Aorta (tissue), 5 donors: Measurements from ENCODE around the gene ARPC5. TPM values are rescaled to one million over a fixed set of nuclear protein-coding genes. Genes with fewer than 3 reads are reported as not detected.
"Not testable (repeated sequence)": the region's sequence is repeated elsewhere in the genome, so short reads cannot be mapped to it uniquely, and the experiment has no call there.

Source experiments
- ATAC-seq: fragments of 200-7000 bp; cut with Tn5 transposase; one replicate; pipeline ENCODE4 v1.9.1; 2022; ENCODE audit warnings: moderate library complexity; ENCODE audit not compliant: low FRiP score
- DNase-seq, 2 donors: peaks; one replicate each; pipeline ENCODE4 v3.0.0-alpha.2; 2020
- H3K27ac ChIP-seq, 2 donors: one replicate each; pipeline ENCODE4 v1.5.1; 2013; ENCODE audit warnings: low read length in 2 of 2, mild to moderate bottlenecking in 2 of 2, moderate library complexity in 2 of 2, control low read depth in 1 of 2, inconsistent platforms in 1 of 2, low read depth in 1 of 2
- H3K27me3 ChIP-seq, 2 donors: one replicate each; pipeline ENCODE4 v1.6.1; 2013; ENCODE audit warnings: control low read depth in 1 of 2, low read length in 1 of 2, mild to moderate bottlenecking in 1 of 2, moderate library complexity in 1 of 2; ENCODE audit not compliant: insufficient read depth in 2 of 2, control insufficient read depth in 1 of 2
- H3K36me3 ChIP-seq, 2 donors: one replicate each; pipeline ENCODE4 v1.6.1; 2013; ENCODE audit warnings: control low read depth in 1 of 2, low read length in 1 of 2, mild to moderate bottlenecking in 1 of 2; ENCODE audit not compliant: insufficient read depth in 2 of 2, control insufficient read depth in 1 of 2
- H3K4me1 ChIP-seq, 2 donors: one replicate each; pipeline ENCODE4 v1.6.1; 2013; ENCODE audit warnings: low read length in 2 of 2, control low read depth in 1 of 2, mild to moderate bottlenecking in 1 of 2, moderate library complexity in 1 of 2; ENCODE audit not compliant: insufficient read depth in 2 of 2, control insufficient read depth in 1 of 2
- H3K4me3 ChIP-seq, 2 donors: one replicate each; pipeline ENCODE4 v1.5.1; 2013; ENCODE audit warnings: low read length in 2 of 2, control low read depth in 1 of 2, mild to moderate bottlenecking in 1 of 2
- H3K9me3 ChIP-seq: one replicate; pipeline ENCODE4 v1.6.1; 2013; ENCODE audit warnings: mild to moderate bottlenecking, low read length; ENCODE audit not compliant: control insufficient read depth
- WGBS, 2 donors: extraction: QIAGEN DNeasy Blood & Tissue Kit; methylation state at CpG; one replicate each; pipeline ENCODE4 v1.1.7; 2013; 5-methylcytosine and 5-hydroxymethylcytosine counted together
- intact Hi-C, 2 donors: fragments of 100-400 bp; cut with DNase I; formaldehyde crosslinking; loops; one replicate each; pipeline versions ENCODE4 v1.14.2 to v1.15.0; 2022
- polyA plus RNA-seq, 2 donors: library from polyadenylated mRNA; stranded (reverse); fragments of 200-250 nt; gene quantifications; one replicate each; pipeline ENCODE4 v1.2.3, GENCODE V29; 2013
- total RNA-seq, 2 donors: library from RNA; stranded (reverse); fragmentation: NEBNext Ultra II Directional; extraction: Animal tissue kit (Norgen Biotek cat#: 25700); gene quantifications; one replicate each; pipeline ENCODE4 v1.2.1, GENCODE V29; 2021
- donor health status: healthy with polysubstance abuse.
- donor health status: Bipolar disorder and iron deficiency.
- donor health status: DM: no; HTN: no; CAD: no.
- donor health status: DM: no; HTN: no; CAD: no.
- donor health status: DM: yes; HTN: yes; CAD: no.

Gene ARPC5
- total and polyA plus RNA-seq, 4 donors = 90.6 to 162 (median 123) TPM

GRCh38 chr1:183628537-183628936 is 7.0 kb downstream of the ARPC5 start:
- H3K4me1 ChIP-seq = peaks cover 2 to 6% of the 10 kb centered on the region in 2 donors
- intact Hi-C loops = loop anchor here in 1 of 2 donors (5.0 kb wide), 1 partner anchor 601 kb away; no protein-coding TSS in a partner anchor

GRCh38 chr1:183626236-183626635 is 9.3 kb downstream of the ARPC5 start:
- WGBS, 2 donors = 3 to 5% methylated on average over 3 of the region's 3 CpGs
- intact Hi-C loops = loop anchor here in 1 of 2 donors (2.0 to 5.0 kb wide), 2 partner anchors 153 to 599 kb away; partner anchors contain the start of gene SMG7
- H3K36me3 ChIP-seq = not testable (repeated sequence)

More at GRCh38 chr1:183628537-183628936, 7.0 kb downstream of the ARPC5 start:
- Histone ChIP-seq H3K9me3 (no peaks in the 10 kb centered on the region), H3K36me3 (peaks cover 0 to 7% of the 10 kb centered on the region in 2 donors), H3K4me3 (no peak overlapping the region), H3K27ac (no peak overlapping the region), H3K27me3 (no peaks in the 10 kb centered on the region)
- no peak for DNase-seq
- ATAC-seq = no peak

DNA sequence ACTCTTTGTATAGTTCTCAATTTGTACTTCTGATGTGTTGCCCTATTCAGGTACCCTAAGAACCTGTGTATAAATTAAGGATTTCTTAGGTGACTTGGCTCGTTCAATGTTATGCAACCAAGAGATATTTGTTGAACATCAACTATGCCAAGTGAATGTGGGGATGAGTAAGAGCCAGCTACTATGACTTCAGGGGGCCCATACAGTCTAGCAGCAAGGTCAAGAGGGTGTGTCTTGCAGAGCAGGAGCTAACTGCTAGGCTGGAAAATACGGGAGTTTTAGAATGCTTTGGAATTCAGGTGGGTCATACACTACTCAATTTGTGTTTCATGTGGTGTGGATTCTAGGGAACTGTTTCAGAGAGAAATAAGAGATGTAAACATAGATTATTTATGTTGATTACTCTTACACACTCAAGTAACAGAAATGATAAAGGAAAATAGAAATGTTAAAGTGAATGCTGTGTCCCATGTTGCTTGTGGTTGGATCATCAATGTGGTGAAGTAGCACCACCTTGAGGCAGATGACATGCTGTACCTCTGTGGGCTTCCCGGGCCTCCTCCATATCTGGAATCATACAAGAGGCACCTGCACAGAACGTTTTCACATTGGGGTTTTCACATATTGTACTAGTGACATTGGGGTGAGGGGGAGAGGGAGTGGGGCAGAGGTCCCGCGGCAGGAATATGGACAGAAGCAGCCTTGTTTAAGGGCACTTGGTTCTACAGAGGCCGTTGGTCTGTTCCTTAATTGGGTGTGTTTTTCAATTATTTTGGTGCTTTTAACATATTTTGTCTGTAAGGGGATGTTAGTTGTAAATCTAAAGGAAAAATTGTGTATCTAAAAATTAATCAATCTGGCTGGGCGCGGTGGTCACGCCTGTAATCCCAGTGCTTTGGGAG is 12.4 kb downstream of the ARPC5 start:
- peak overlapping the region in 1 of 2 donors; percentile 36 for H3K27ac ChIP-seq
- H3K27me3 ChIP-seq = no peaks in the 10 kb centered on the region
- intact Hi-C loops = no loop called here
- H3K4me3 ChIP-seq = no peak overlapping the region
- WGBS, 2 donors = 44 to 46% methylated on average over 10 of the region's 10 CpGs
- ATAC-seq = peak; percentile 93
- no peak for DNase-seq
- peaks cover 0 to 2% of the 10 kb centered on the region in 2 donors for H3K36me3 ChIP-seq
- no peaks in the 10 kb centered on the region for H3K9me3 ChIP-seq
- peaks cover 0 to 3% of the 10 kb centered on the region in 2 donors for H3K4me1 ChIP-seq

More at GRCh38 chr1:183626236-183626635, 9.3 kb downstream of the ARPC5 start:
- not testable (repeated sequence) for DNase-seq, H3K4me3 ChIP-seq, H3K4me1 ChIP-seq, H3K9me3 ChIP-seq, H3K27me3 ChIP-seq, H3K27ac ChIP-seq
- ATAC-seq = peak; percentile 52

DNA sequence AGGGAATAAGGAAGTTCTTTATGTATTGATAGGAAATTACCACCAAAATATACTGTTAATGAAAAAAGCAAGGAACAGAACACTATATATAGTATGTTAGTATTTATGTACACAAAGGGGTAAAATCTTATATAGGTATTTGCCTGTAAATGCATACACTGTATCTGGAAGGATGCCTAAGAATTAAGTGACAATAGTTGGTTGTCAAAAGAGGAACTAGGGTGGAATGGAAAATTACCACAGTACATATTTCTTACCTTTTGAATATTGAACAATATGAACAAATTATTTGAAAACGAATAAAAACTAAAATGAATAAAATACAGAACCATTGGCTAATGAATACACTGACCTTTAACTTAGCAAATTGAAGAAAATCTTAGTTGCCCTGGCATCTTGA is 13.6 kb downstream of the ARPC5 start:
- no peak for DNase-seq
- no peak for ATAC-seq
- Histone ChIP-seq H3K4me3 (no peak overlapping the region), H3K36me3 (peaks cover 0 to 2% of the 10 kb centered on the region in 2 donors), H3K27ac (no peak overlapping the region), H3K27me3 (no peaks in the 10 kb centered on the region), H3K9me3 (no peaks in the 10 kb centered on the region), H3K4me1 (peaks cover 0 to 3% of the 10 kb centered on the region in 2 donors)
- intact Hi-C loops = no loop called here
- WGBS, 2 donors = 74 to 77% methylated on average over 1 of the region's 1 CpG

- H3K4me1 ChIP-seq = peaks cover 0 to 3% of the 10 kb centered on the region in 2 donors
- 7 to 16% methylated on average over 2 of the region's 2 CpGs for WGBS, 2 donors
- no peaks in the 10 kb centered on the region for H3K9me3 ChIP-seq
- H3K36me3 ChIP-seq = no peaks in the 10 kb centered on the region
- intact Hi-C loops = no loop called here
- no peak overlapping the region for H3K27ac ChIP-seq
- H3K4me3 ChIP-seq = no peak overlapping the region
- DNase-seq = no peak
- no peak for ATAC-seq
- no peaks in the 10 kb centered on the region for H3K27me3 ChIP-seq
These were observed 15.3 kb downstream of the ARPC5 start for GRCh38 chr1:183620311-183620710.

- intact Hi-C loops = no loop called here
- DNase-seq (no peak), ATAC-seq (no peak)
- 69 to 71% methylated on average over 1 of the region's 1 CpG for WGBS, 2 donors
- H3K9me3 ChIP-seq = no peaks in the 10 kb centered on the region
- peaks cover 0 to 3% of the 10 kb centered on the region in 2 donors for H3K4me1 ChIP-seq
- H3K27ac ChIP-seq = no peak overlapping the region
- H3K27me3 ChIP-seq = no peaks in the 10 kb centered on the region
- no peak overlapping the region for H3K4me3 ChIP-seq
- H3K36me3 ChIP-seq = no peaks in the 10 kb centered on the region
These were observed 15.8 kb downstream of the ARPC5 start for GRCh38 chr1:183619781-183620180.

DNA sequence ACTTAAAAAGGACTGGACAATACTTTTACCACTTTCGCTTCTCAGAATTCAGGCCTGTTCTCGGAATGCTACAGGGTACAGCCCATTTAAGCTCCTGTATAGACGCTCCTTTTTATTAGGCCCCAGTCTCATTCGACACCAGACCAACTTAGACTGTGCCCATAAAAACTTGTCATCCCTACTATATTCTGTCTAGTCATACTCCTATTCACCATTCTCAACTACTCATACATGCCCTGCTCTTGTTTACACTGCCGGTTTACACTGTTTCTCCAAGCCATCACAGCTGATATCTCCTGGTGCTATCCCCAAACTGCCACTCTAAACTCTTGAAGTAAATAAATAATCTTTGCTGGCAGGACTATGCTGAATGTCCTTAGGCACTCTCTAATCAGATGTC is 17.4 kb downstream of the ARPC5 start:
- DNase-seq, H3K4me3 ChIP-seq, H3K4me1 ChIP-seq, intact Hi-C loops, H3K36me3 ChIP-seq, H3K27me3 ChIP-seq, ATAC-seq, H3K9me3 ChIP-seq, H3K27ac ChIP-seq: not testable (repeated sequence)
- 86 to 93% methylated on average over 5 of the region's 5 CpGs for WGBS, 2 donors

DNA sequence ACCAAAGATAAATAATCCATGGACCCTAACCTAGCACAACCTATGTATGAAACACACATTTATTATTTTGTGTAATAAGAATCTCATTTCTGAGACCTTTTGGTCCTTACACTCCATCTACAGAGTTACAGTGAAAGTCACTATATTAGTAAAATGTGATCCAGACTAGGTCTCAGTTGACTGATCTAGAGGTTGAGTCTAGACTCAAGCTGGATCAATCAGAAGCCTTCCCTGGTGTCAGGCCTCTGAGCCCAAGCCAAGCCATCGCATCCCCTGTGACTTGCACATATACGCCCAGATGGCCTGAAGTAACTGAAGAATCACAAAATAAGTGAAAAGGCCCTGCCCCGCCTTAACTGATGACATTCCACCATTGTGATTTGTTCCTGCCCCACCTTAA is 22.6 kb downstream of the ARPC5 start:
- intact Hi-C loops, H3K9me3 ChIP-seq, ATAC-seq, H3K4me3 ChIP-seq, H3K27ac ChIP-seq, H3K36me3 ChIP-seq, H3K4me1 ChIP-seq, DNase-seq, H3K27me3 ChIP-seq: not testable (repeated sequence)
- 94 to 100% methylated on average over 2 to 3 of the region's 3 CpGs for WGBS, 2 donors

GRCh38 chr1:183612407-183612806 is 23.2 kb downstream of the ARPC5 start:
- H3K4me1 ChIP-seq = peaks cover 3 to 8% of the 10 kb centered on the region in 2 donors
- intact Hi-C loops = no loop called here
- H3K4me3 ChIP-seq = no peak overlapping the region
- H3K36me3 ChIP-seq = no peaks in the 10 kb centered on the region
- no peak for DNase-seq
- H3K27ac ChIP-seq = no peak overlapping the region
- 57 to 61% methylated on average over 3 of the region's 3 CpGs for WGBS, 2 donors
- H3K9me3 ChIP-seq = no peaks in the 10 kb centered on the region
- no peaks in the 10 kb centered on the region for H3K27me3 ChIP-seq
- no peak for ATAC-seq
